ENCODE data around the gene SYNGR1. TPM values are rescaled to one million over a fixed set of nuclear protein-coding genes. Genes with fewer than 3 reads are reported as not detected.
"Not testable (repeated sequence)": the region's sequence is repeated elsewhere in the genome, so short reads cannot be mapped to it uniquely, and the experiment has no call there.

Gene SYNGR1
- polyA plus RNA-seq, 2 of the 4 experiments (the other 2 are of a cell fraction): 6.7 to 14.5 TPM

GRCh38 chr22:39327995-39328754, 21.6 kb upstream of the SYNGR1 start:
- POLR2A ChIA-PET: interaction anchor here (1.5 kb wide), 1 partner anchor 8 kb away, joined by 4 read pairs; the partner anchor contains the start of gene RPL3

GRCh38 chr22:39330553-39330952, 19.2 kb upstream of the SYNGR1 start:
- POLR2A ChIA-PET: interaction anchor here (1.2 kb wide), 1 partner anchor 11 kb away, joined by 3 read pairs; the partner anchor contains the start of gene RPL3
- H3K4me1 ChIP-seq; FAIRE-seq; DNase-seq (ENCODE audit: low read depth in 1 of 2, low spot score in 1 of 2); H3K4me2 ChIP-seq; H3K27ac ChIP-seq; H3K4me3 ChIP-seq; ATAC-seq; H3K9me3 ChIP-seq: not testable (repeated sequence)
- WGBS (ENCODE audit: missing lambda C conversion rate): 82% methylated on average over 1 of the region's 1 CpG
- CTCF ChIA-PET: interaction anchor here (1.1 to 3.7 kb wide), 2 partner anchors 10 to 12 kb away, joined by 3 to 18 read pairs; no protein-coding TSS in a partner anchor

More at GRCh38 chr22:39327995-39328754, 21.6 kb upstream of the SYNGR1 start:
- ATAC-seq (peak; percentile 24 to 54; a peak in 4 of 6 replicates), DNase-seq (ENCODE audit: low read depth in 1 of 2, low spot score in 1 of 2) (no peak), FAIRE-seq (no peak)
- H3K4me3 ChIP-seq: no peak overlapping the region
- no peak overlapping the region for H3K4me2 ChIP-seq
- TF ChIP-seq, protein P1, sequence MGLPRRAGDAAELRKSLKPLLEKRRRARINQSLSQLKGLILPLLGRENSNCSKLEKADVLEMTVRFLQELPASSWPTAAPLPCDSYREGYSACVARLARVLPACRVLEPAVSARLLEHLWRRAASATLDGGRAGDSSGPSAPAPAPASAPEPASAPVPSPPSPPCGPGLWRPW (IDR thresholded peaks at IDR 0.05): no peak
- TF ChIP-seq CEBPB (IDR thresholded peaks at IDR 0.05) (no peak), REST (IDR thresholded peaks at IDR 0.05) (no peak), RFX5 (IDR thresholded peaks at IDR 0.05) (no peak), KDM1A (IDR thresholded peaks at IDR 0.05; ENCODE audit: low read depth) (no peak), BCL3 (IDR thresholded peaks at IDR 0.05) (no peak), SREBF2 (IDR thresholded peaks at IDR 0.05) (no peak), TP53 (CRISPR knock-in tag; IDR thresholded peaks at IDR 0.05) (no peak), NPAS2 (CRISPR knock-in tag; IDR thresholded peaks at IDR 0.05; ENCODE audit: borderline replicate concordance) (no peak)
- TF ChIP-seq, protein P2, sequence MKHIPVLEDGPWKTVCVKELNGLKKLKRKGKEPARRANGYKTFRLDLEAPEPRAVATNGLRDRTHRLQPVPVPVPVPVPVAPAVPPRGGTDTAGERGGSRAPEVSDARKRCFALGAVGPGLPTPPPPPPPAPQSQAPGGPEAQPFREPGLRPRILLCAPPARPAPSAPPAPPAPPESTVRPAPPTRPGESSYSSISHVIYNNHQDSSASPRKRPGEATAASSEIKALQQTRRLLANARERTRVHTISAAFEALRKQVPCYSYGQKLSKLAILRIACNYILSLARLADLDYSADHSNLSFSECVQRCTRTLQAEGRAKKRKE (CRISPR knock-in tag; IDR thresholded peaks at IDR 0.05; ENCODE audit: low read depth): no peak
- CTCF ChIA-PET: interaction anchor here (1.0 to 1.4 kb wide), 3 partner anchors 10 to 15 kb away, joined by 3 to 4 read pairs (median 4); no protein-coding TSS in a partner anchor
- no peaks in the 10 kb centered on the region for H3K4me1 ChIP-seq
- H3K9me3 ChIP-seq: no peaks in the 10 kb centered on the region
- no peak overlapping the region for H3K27ac ChIP-seq
- WGBS (ENCODE audit: missing lambda C conversion rate): 88% methylated on average over 7 of the region's 18 CpGs

- ATAC-seq (no peak), DNase-seq (ENCODE audit: low read depth in 1 of 2, low spot score in 1 of 2) (no peak), FAIRE-seq (no peak)
- Histone ChIP-seq H3K27ac (no peak overlapping the region), H3K4me2 (no peak overlapping the region), H3K9me3 (no peaks in the 10 kb centered on the region), H3K4me3 (no peak overlapping the region), H3K4me1 (no peaks in the 10 kb centered on the region)
- POLR2A ChIA-PET: interaction anchor here (1.0 kb wide), 1 partner anchor 13 kb away, joined by 3 read pairs; the partner anchor contains the start of gene RPL3
- 81% methylated on average over 5 of the region's 5 CpGs for WGBS (ENCODE audit: missing lambda C conversion rate)
- CTCF ChIA-PET: interaction anchor here (1.7 to 3.7 kb wide), 2 partner anchors 10 kb away, joined by 4 to 18 read pairs; no protein-coding TSS in a partner anchor
- TF ChIP-seq, protein P2 (CRISPR knock-in tag; IDR thresholded peaks at IDR 0.05; ENCODE audit: low read depth): no peak
- TF ChIP-seq ESRRA (IDR thresholded peaks at IDR 0.05; ENCODE audit: borderline replicate concordance, low read length) (no peak), POLR2A (IDR thresholded peaks at IDR 0.05; ENCODE audit: low read length) (no peak), JUN (IDR thresholded peaks at IDR 0.05) (no peak), CBX2 (IDR thresholded peaks at IDR 0.05; ENCODE audit: borderline replicate concordance, low read depth) (no peak), MAFK (IDR thresholded peaks at IDR 0.05; ENCODE audit: partially characterized antibody) (no peak), SMC3 (IDR thresholded peaks at IDR 0.05) (no peak), ZSCAN20 (CRISPR knock-in tag; IDR thresholded peaks at IDR 0.05) (no peak), KDM1A (IDR thresholded peaks at IDR 0.05; ENCODE audit: low read depth) (no peak), FOSL2 (IDR thresholded peaks at IDR 0.05) (no peak), FOSL2 (CRISPR knock-in tag; IDR thresholded peaks at IDR 0.05) (no peak), PHF8 (IDR thresholded peaks at IDR 0.05; ENCODE audit: borderline replicate concordance, low read depth) (no peak), BCL3 (IDR thresholded peaks at IDR 0.05) (no peak), TP53 (CRISPR knock-in tag; IDR thresholded peaks at IDR 0.05) (no peak), FOXS1 (CRISPR knock-in tag; IDR thresholded peaks at IDR 0.05) (no peak), NPAS2 (CRISPR knock-in tag; IDR thresholded peaks at IDR 0.05; ENCODE audit: borderline replicate concordance) (no peak), HOXA7 (CRISPR knock-in tag; IDR thresholded peaks at IDR 0.05) (no peak)
These were observed 17.2 kb upstream of the SYNGR1 start for GRCh38 chr22:39332441-39333064.

Measured in A549 (cell line).